GM21529 (cell line): ENCODE results near the gene SMYD3.

Source experiments
- ATAC-seq: cut with Tn5 transposase; IDR thresholded peaks from one replicate; pipeline ENCODE4 v1.9.1; 2021; ENCODE audit not compliant: unreplicated experiment

SMYD3 gene

GRCh38 chr1:246221485-246222255 lies 285.4 kb downstream of the SMYD3 start:
- ATAC-seq, result no peak

- ATAC-seq, result no peak
Observed at GRCh38 chr1:246220495-246221065, 286.5 kb downstream of the SMYD3 start.

GRCh38 chr1:246219508-246220030 lies 287.5 kb downstream of the SMYD3 start:
- peak; percentile 65 for ATAC-seq

- ATAC-seq, result no peak
Observed at GRCh38 chr1:246218686-246219085, 288.4 kb downstream of the SMYD3 start.

GRCh38 chr1:246216906-246217305 lies 290.2 kb downstream of the SMYD3 start:
- ATAC-seq, result no peak

GRCh38 chr1:246215510-246215903 lies 291.6 kb downstream of the SMYD3 start:
- no peak for ATAC-seq

GRCh38 chr1:246214708-246215509 lies 292.2 kb downstream of the SMYD3 start:
- peak; percentile 96 for ATAC-seq

GRCh38 chr1:246213947-246214346 lies 293.1 kb downstream of the SMYD3 start:
- no peak for ATAC-seq

- no peak for ATAC-seq
Observed at GRCh38 chr1:246213502-246213901, 293.6 kb downstream of the SMYD3 start.

GRCh38 chr1:246213036-246213435 lies 294.0 kb downstream of the SMYD3 start:
- ATAC-seq, result no peak

GRCh38 chr1:246212013-246212412 lies 295.1 kb downstream of the SMYD3 start:
- ATAC-seq, result no peak

- ATAC-seq, result no peak
Observed at GRCh38 chr1:246210756-246211155, 296.3 kb downstream of the SMYD3 start.

GRCh38 chr1:246208105-246208504 lies 299.0 kb downstream of the SMYD3 start:
- ATAC-seq, result no peak

GRCh38 chr1:246203180-246203579 lies 303.9 kb downstream of the SMYD3 start:
- no peak for ATAC-seq

- ATAC-seq, result no peak
Observed at GRCh38 chr1:246200738-246201137, 306.3 kb downstream of the SMYD3 start.

GRCh38 chr1:246200225-246200624 lies 306.9 kb downstream of the SMYD3 start:
- no peak for ATAC-seq

GRCh38 chr1:246199086-246199645 lies 307.9 kb downstream of the SMYD3 start:
- no peak for ATAC-seq

- ATAC-seq, result no peak
Observed at GRCh38 chr1:246198115-246198816, 308.8 kb downstream of the SMYD3 start.

- ATAC-seq, result no peak
Observed at GRCh38 chr1:246197076-246197475, 310.0 kb downstream of the SMYD3 start.

- no peak for ATAC-seq
Observed at GRCh38 chr1:246195296-246195695, 311.8 kb downstream of the SMYD3 start.

GRCh38 chr1:246193537-246193936 lies 313.5 kb downstream of the SMYD3 start:
- no peak for ATAC-seq
